ENCODE results near the gene ALS2CL. TPM values are rescaled to one million over a fixed set of nuclear protein-coding genes. Genes with fewer than 3 reads are reported as not detected.
A peak's percentile ranks its signal among the peaks of the same experiment; 100 is the strongest.

The ALS2CL gene
- total and polyA plus RNA-seq, 2 donors (not counting 3 experiments of a cell fraction or from before 2014, with no cell fraction given), result 7.8 to 10.1 TPM

- ChIA-PET POLR2A (no interaction called here), CTCF (interaction anchor here (0.9 to 1.4 kb wide), 3 partner anchors 22 to 186 kb away, joined by 3 to 9 read pairs (median 3); no protein-coding TSS in a partner anchor)
- no TSS peak for BruUV-seq (replicated peaks)
- no peaks in the 10 kb centered on the region for H4K20me1 ChIP-seq (replicated peaks; ENCODE audit: control insufficient read depth, extremely low read depth, insufficient read depth, low read length)
- dilution Hi-C loops (cut with MboI; ENCODE audit: extremely low pct_ligation_motif_present, low sequenced_read_pairs), result no loop called here
- H3K27ac ChIP-seq (ENCODE audit: insufficient read depth, low read depth, low read length), result no peak overlapping the region
- no peak for DNase-seq (ENCODE audit: low read depth, low spot score)
- no peaks in the 10 kb centered on the region for H3K79me2 ChIP-seq (ENCODE audit: control insufficient read depth, insufficient read depth, low read length)
- H2AFZ ChIP-seq (ENCODE audit: low read depth, low read length), result no peak overlapping the region
- no peak for FAIRE-seq
- H3K4me1 ChIP-seq (ENCODE audit: control insufficient read depth, extremely low read depth, insufficient read depth, low read length), result no peaks in the 10 kb centered on the region
- intact Hi-C loops (cut with micrococcal nuclease), result no loop called here
- no peaks in the 10 kb centered on the region for H3K36me3 ChIP-seq (ENCODE audit: control insufficient read depth in 2 of 2, extremely low read depth in 1 of 2, insufficient read depth in 2 of 2, low read length in 2 of 2)
- TF ChIP-seq GATA2 (IDR thresholded peaks at IDR 0.05; ENCODE audit: insufficient read depth, insufficient read length, low read depth, low read length), result no peak
- TF ChIP-seq, protein P1, sequence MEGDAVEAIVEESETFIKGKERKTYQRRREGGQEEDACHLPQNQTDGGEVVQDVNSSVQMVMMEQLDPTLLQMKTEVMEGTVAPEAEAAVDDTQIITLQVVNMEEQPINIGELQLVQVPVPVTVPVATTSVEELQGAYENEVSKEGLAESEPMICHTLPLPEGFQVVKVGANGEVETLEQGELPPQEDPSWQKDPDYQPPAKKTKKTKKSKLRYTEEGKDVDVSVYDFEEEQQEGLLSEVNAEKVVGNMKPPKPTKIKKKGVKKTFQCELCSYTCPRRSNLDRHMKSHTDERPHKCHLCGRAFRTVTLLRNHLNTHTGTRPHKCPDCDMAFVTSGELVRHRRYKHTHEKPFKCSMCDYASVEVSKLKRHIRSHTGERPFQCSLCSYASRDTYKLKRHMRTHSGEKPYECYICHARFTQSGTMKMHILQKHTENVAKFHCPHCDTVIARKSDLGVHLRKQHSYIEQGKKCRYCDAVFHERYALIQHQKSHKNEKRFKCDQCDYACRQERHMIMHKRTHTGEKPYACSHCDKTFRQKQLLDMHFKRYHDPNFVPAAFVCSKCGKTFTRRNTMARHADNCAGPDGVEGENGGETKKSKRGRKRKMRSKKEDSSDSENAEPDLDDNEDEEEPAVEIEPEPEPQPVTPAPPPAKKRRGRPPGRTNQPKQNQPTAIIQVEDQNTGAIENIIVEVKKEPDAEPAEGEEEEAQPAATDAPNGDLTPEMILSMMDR (IDR thresholded peaks at IDR 0.05; ENCODE audit: extremely low read depth in 1 of 2, insufficient read depth in 1 of 2, low read depth in 1 of 2, low read length in 2 of 2), result peak; percentile 15 to 25
- H3K9ac ChIP-seq (replicated peaks; ENCODE audit: extremely low read depth, insufficient read depth, low read length), result no peak overlapping the region
- no peak overlapping the region for H3K4me2 ChIP-seq (ENCODE audit: insufficient read depth, low read length)
- no peaks in the 10 kb centered on the region for H3K9me3 ChIP-seq (replicated peaks; ENCODE audit: control insufficient read depth, insufficient read depth, low read length)
- no peak overlapping the region for H3K4me3 ChIP-seq (replicated peaks in 1 of 3; ENCODE audit: insufficient read depth in 1 of 3, low read depth in 1 of 3, low read length in 3 of 3)
- no peaks in the 10 kb centered on the region for H3K27me3 ChIP-seq (ENCODE audit: control insufficient read depth in 2 of 2, insufficient read depth in 2 of 2, low read length in 2 of 2)
- no peaks in the 10 kb centered on the region for H3K9me1 ChIP-seq (replicated peaks; ENCODE audit: control insufficient read depth, extremely low read depth, insufficient read depth, low read length)
Observed at GRCh38 chr3:46674031-46674845, 19.2 kb downstream of the ALS2CL start.

All from endothelial cell of umbilical vein (primary cell).